Choroid plexus epithelial cell (primary cell): ENCODE results near the gene SVBP.
A peak's percentile ranks its signal among the peaks of the same experiment; 100 is the strongest.
"Not testable (repeated sequence)": the region's sequence is repeated elsewhere in the genome, so short reads cannot be mapped to it uniquely, and the experiment has no call there.

Experiments used
- DNase-seq: peaks from one replicate; pipeline ENCODE4 v3.0.0-alpha.2; 2010; ENCODE audit warnings: low read depth
- H3K4me3 ChIP-seq: 2 replicates; pipeline ENCODE4 v1.5.1; 2011; ENCODE audit warnings: low read depth, mild to moderate bottlenecking, control low read depth, low read length, moderate library complexity
- TF ChIP-seq, protein P1 (sequence below): conservative IDR thresholded peaks from 2 replicates; pipeline ENCODE4 v1.5.1; 2011; ENCODE audit warnings: low read depth, mild to moderate bottlenecking, control low read depth, inconsistent platforms, low read length, moderate library complexity

SVBP gene, protein sequence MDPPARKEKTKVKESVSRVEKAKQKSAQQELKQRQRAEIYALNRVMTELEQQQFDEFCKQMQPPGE

DNA sequence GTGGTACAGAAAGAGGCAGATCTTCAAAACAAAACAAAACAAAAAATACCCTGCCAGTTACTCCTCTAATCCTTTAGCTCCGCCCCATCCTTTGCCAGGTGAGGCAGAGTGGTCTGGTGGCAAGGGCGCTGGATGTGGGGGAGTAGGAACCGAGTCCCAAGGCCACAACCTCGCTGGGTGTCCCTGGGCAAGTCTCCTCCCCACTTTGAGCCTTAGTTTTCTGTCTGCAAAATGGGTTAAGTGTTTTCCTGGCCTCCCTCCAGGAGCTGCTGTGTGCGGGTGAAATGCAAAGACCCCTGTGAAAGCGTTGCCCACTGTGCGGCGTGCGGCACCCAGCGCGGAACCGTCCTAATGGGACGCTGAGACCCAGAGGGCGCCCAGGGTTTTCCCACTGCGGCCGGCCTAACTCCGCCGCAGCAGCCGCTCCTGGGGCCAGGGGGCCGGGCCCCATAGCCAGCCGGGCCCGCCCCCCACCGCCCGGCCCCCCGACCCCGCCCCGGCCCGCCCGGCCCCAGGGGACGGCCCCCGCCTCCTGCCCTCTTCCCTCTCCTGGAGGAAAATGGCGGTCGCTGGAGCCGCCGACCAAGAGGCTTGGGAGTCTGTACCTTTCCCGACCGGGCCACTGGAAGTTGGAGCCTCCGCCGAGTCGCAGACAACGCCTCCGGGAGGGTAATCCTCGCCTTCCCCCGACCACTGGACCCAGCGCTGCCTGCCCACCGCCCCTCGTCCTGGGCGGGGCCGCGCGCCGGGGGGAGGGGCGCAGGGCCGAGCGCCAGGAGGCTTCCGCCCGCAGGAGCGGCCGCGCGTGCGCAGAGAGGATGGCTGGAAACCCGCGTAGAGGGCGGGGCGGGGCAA, at the start of gene SVBP, which contains the start of gene ERMAP:
Gene SVBP, minus strand, starts transcription at position 813 of the 855 bp plus-strand sequence. CDS start 853 bp downstream, outside the sequence.
Gene ERMAP, plus strand, starts transcription at position 538 of the 855 bp plus-strand sequence. CDS start 13,327 bp downstream, outside the sequence.
- DNase-seq: peak; percentile 89
- TF ChIP-seq, protein P1, sequence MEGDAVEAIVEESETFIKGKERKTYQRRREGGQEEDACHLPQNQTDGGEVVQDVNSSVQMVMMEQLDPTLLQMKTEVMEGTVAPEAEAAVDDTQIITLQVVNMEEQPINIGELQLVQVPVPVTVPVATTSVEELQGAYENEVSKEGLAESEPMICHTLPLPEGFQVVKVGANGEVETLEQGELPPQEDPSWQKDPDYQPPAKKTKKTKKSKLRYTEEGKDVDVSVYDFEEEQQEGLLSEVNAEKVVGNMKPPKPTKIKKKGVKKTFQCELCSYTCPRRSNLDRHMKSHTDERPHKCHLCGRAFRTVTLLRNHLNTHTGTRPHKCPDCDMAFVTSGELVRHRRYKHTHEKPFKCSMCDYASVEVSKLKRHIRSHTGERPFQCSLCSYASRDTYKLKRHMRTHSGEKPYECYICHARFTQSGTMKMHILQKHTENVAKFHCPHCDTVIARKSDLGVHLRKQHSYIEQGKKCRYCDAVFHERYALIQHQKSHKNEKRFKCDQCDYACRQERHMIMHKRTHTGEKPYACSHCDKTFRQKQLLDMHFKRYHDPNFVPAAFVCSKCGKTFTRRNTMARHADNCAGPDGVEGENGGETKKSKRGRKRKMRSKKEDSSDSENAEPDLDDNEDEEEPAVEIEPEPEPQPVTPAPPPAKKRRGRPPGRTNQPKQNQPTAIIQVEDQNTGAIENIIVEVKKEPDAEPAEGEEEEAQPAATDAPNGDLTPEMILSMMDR: no peak
- peak within 1 kb of the TSS; percentile 93 for H3K4me3 ChIP-seq

DNA sequence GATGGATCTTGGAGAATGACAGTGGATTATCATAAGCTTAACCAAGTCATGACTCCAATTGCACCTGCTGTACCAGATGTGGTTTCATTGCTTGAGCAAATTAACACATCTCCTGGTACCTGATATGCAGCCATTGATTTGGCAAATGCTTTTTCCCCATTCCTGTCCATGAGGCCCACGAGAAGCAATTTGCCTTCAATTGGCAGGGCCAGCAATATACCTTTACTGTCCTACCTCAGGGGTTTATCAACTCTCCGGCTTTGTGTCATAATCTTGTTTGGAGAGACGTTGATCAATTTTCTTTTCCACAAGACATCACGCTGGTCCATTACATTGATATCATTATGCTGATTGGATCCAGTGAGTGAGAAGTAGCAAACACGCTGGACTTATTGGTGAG, 49.4 kb upstream of the SVBP start:
- TF ChIP-seq, protein P1: no peak
- H3K4me3 ChIP-seq: no peak overlapping the region
- DNase-seq: no peak

DNA sequence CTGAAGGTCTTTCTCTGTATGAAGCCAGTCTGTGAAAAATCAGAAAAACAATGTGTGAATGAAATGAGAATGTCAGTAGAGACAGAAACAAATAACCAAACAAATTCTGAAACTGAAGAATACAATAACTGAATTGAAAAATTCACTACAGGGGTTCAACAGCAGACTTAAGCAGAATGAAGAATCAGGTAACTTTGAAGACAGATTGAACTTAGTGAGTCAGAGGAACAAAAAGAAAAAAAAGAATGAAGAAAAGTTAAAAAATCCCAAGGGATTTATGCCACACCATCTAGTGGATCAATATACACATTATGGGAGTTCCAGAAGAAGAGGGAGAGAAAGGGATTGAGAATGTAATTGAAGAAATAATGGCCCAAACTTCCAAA, 43.8 kb upstream of the SVBP start:
- TF ChIP-seq, protein P1: no peak
- H3K4me3 ChIP-seq: no peak overlapping the region
- no peak for DNase-seq

DNA sequence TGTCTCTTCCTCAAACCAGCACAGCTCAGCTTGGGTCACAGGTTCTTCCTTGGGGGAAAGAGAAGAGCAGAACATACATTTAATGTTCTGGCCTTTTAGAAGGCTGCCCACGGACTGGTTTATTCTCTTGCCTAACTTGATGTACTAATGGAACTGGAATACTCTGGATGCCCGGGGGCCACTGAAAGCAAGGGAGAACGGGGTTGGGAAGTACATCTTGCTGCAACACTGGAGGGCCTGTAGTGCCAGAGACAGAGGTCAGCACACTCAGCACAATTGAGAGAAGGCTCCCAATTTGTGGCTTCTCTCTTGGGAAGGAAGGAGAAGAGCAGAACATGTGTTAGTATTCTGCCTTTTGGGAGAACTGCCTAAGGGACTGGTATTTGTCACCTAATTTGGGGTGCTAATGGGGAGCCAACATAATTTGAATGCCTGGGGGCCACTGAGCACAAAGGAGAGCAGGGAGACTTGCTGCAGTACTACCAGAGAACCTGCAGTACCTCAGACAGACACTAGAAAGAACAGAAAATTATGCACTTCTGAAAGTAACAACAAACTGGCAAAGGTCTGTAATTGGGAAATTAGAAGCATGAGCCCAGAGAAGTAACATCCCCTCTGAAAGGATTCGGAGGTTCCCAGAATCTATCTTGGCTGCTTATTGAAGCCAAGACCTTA, 43.3 kb upstream of the SVBP start:
- TF ChIP-seq, protein P1: peak; percentile 12
- H3K4me3 ChIP-seq: no peak overlapping the region
- peak; percentile 15 for DNase-seq

DNA sequence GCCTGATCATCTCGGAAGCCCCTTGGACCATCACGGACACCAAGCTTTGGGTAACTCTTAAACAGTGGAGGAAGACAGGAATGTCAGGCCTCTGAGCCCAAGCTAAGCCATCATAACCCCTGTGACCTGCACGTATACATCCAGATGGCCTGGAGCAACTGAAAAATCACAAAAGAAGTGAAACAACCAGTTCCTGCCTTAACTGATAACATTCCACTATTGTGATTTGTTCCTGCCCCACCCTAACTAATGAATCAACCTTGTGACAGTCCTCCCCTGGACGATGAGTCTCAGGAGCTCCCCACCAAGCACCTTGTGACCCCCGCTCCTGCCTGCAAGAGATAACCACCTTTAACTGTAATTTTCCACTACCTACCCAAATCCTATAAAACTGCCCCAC, 42.2 kb upstream of the SVBP start:
- not testable (repeated sequence) for H3K4me3 ChIP-seq, DNase-seq

DNA sequence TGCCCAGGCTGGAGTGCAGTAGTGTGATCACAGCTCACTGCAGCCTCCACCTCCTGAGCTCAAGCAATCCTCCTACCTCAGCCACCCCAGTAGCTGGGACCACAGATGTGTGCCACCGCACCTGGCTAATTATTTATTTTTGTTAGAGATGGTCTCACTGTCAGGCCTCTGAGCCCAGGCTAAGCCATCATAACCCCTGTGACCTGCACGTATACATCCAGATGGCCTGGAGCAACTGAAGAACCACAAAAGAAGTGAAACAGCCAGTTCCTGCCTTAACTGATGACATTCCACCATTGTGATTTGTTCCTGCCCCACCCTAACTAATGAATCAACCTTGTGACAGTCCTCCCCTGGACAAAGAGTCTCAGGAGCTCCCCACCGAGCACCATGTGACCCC, 39.4 kb upstream of the SVBP start:
- H3K4me3 ChIP-seq, DNase-seq: not testable (repeated sequence)

DNA sequence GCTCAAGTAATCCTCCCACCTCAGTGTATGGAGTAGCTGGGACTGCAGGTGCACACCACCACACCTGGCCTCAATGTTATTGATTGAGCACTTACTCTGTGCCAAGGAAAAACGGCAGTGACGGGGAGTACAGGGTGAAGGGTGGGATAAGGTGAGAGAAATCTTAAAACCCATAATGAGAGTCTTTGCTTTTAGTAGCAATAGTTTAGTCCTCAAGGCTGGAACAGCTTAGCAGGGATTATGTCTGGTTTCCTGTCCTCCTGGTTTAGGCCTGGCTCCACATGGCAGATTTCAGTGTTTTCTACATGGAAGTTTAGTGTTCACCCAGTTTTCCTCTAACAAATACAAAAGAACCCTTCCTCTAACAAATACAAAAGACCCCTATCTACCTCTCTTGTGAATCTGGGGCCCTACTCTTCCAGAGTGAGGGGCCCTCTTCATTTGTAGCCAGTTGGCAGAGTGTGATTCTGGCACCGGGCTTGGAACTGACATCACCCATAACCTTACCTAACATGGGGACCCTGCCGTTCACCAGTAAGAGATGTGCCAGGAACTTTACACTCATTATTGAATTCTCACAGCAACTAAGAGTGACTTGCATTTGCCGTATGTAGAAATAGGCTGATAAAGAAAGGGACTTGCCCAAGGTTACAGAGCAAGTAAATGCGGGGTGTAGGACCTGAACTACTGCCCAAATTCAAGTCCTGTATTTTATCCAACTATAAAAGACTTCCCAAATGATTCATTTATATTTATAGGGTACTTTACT, 36.1 kb upstream of the SVBP start:
- no peak for DNase-seq
- TF ChIP-seq, protein P1: no peak
- H3K4me3 ChIP-seq: no peak overlapping the region
